ENCODE results near the gene NRIP1.

The NRIP1 gene

GRCh38 chr21:15054606-15055239 lies 10.1 kb downstream of the NRIP1 start:
- TF ChIP-seq CTCF (IDR thresholded peaks at IDR 0.05; ENCODE audit: insufficient read depth, low read length, poor library complexity, severe bottlenecking), result no peak
- no peak for DNase-seq (ENCODE audit: extremely low read depth, insufficient read length)
- Histone ChIP-seq H3K27me3 (replicated peaks; ENCODE audit: control insufficient read depth, insufficient read depth, low read length) (no peaks in the 10 kb centered on the region), H3K36me3 (ENCODE audit: control insufficient read depth, insufficient read depth, low read length) (no peaks in the 10 kb centered on the region), H3K4me3 (replicated peaks; ENCODE audit: low read depth, low read length) (no peak overlapping the region)

GRCh38 chr21:15054089-15054488 lies 10.7 kb downstream of the NRIP1 start:
- Histone ChIP-seq H3K27me3 (replicated peaks; ENCODE audit: control insufficient read depth, insufficient read depth, low read length) (no peaks in the 10 kb centered on the region), H3K36me3 (ENCODE audit: control insufficient read depth, insufficient read depth, low read length) (no peaks in the 10 kb centered on the region), H3K4me3 (replicated peaks; ENCODE audit: low read depth, low read length) (no peak overlapping the region)
- no peak for DNase-seq (ENCODE audit: extremely low read depth, insufficient read length)
- TF ChIP-seq CTCF (IDR thresholded peaks at IDR 0.05; ENCODE audit: insufficient read depth, low read length, poor library complexity, severe bottlenecking), result no peak

- TF ChIP-seq CTCF (IDR thresholded peaks at IDR 0.05; ENCODE audit: insufficient read depth, low read length, poor library complexity, severe bottlenecking), result no peak
- DNase-seq (ENCODE audit: extremely low read depth, insufficient read length), result no peak
- Histone ChIP-seq H3K4me3 (replicated peaks; ENCODE audit: low read depth, low read length) (no peak overlapping the region), H3K27me3 (replicated peaks; ENCODE audit: control insufficient read depth, insufficient read depth, low read length) (no peaks in the 10 kb centered on the region), H3K36me3 (ENCODE audit: control insufficient read depth, insufficient read depth, low read length) (no peaks in the 10 kb centered on the region)
Measured at GRCh38 chr21:15053500-15053899, 11.3 kb downstream of the NRIP1 start.

GRCh38 chr21:15052459-15052763 lies 12.4 kb downstream of the NRIP1 start:
- no peak for TF ChIP-seq CTCF (IDR thresholded peaks at IDR 0.05; ENCODE audit: insufficient read depth, low read length, poor library complexity, severe bottlenecking)
- no peaks in the 10 kb centered on the region for H3K36me3 ChIP-seq (ENCODE audit: control insufficient read depth, insufficient read depth, low read length)
- H3K4me3 ChIP-seq (replicated peaks; ENCODE audit: low read depth, low read length), result no peak overlapping the region
- no peaks in the 10 kb centered on the region for H3K27me3 ChIP-seq (replicated peaks; ENCODE audit: control insufficient read depth, insufficient read depth, low read length)
- no peak for DNase-seq (ENCODE audit: extremely low read depth, insufficient read length)

- Histone ChIP-seq H3K4me3 (replicated peaks; ENCODE audit: low read depth, low read length) (no peak overlapping the region), H3K27me3 (replicated peaks; ENCODE audit: control insufficient read depth, insufficient read depth, low read length) (no peaks in the 10 kb centered on the region), H3K36me3 (ENCODE audit: control insufficient read depth, insufficient read depth, low read length) (no peaks in the 10 kb centered on the region)
- no peak for DNase-seq (ENCODE audit: extremely low read depth, insufficient read length)
- no peak for TF ChIP-seq CTCF (IDR thresholded peaks at IDR 0.05; ENCODE audit: insufficient read depth, low read length, poor library complexity, severe bottlenecking)
Measured at GRCh38 chr21:15051644-15052458, 12.9 kb downstream of the NRIP1 start.
